HG02588 (cell line): ENCODE measurements around the gene MYOT.
"Not testable (repeated sequence)": the region's sequence is repeated elsewhere in the genome, so short reads cannot be mapped to it uniquely, and the experiment has no call there.

Experiments used
- ATAC-seq: cut with Tn5 transposase; IDR thresholded peaks from one replicate; pipeline ENCODE4 v1.9.1; 2021; ENCODE audit warnings: mild to moderate bottlenecking, moderate library complexity; ENCODE audit not compliant: unreplicated experiment

Gene MYOT

GRCh38 chr5:137853165-137853564 is 14.5 kb upstream of the MYOT start:
- not testable (repeated sequence) for ATAC-seq

- no peak for ATAC-seq
These were observed 11.5 kb upstream of the MYOT start for GRCh38 chr5:137856201-137856600.

- ATAC-seq, result no peak
These were observed 10.5 kb upstream of the MYOT start for GRCh38 chr5:137856916-137857862.

GRCh38 chr5:137858223-137858916 is 9.3 kb upstream of the MYOT start:
- peak; percentile 85 for ATAC-seq

GRCh38 chr5:137858954-137859353 is 8.7 kb upstream of the MYOT start:
- ATAC-seq, result no peak

GRCh38 chr5:137862251-137862650 is 5.4 kb upstream of the MYOT start:
- ATAC-seq, result no peak

GRCh38 chr5:137863653-137864052 is 4.0 kb upstream of the MYOT start:
- not testable (repeated sequence) for ATAC-seq

GRCh38 chr5:137866541-137867388 is 895 bp upstream of the MYOT start:
- ATAC-seq, result no peak

- no peak for ATAC-seq
These were observed 3.1 kb downstream of the MYOT start for GRCh38 chr5:137870647-137871339.

- no peak for ATAC-seq
These were observed 3.9 kb downstream of the MYOT start for GRCh38 chr5:137871571-137871970.

- no peak for ATAC-seq
These were observed 4.8 kb downstream of the MYOT start for GRCh38 chr5:137872466-137872865.

GRCh38 chr5:137876101-137876500 is 8.4 kb downstream of the MYOT start:
- no peak for ATAC-seq

- no peak for ATAC-seq
These were observed 12.7 kb downstream of the MYOT start for GRCh38 chr5:137880313-137880712.

- no peak for ATAC-seq
These were observed 20.2 kb downstream of the MYOT start for GRCh38 chr5:137887831-137888230.

GRCh38 chr5:137888466-137888862 is 20.8 kb downstream of the MYOT start:
- ATAC-seq, result no peak

- peak; percentile 98 for ATAC-seq
These were observed 21.5 kb downstream of the MYOT start, which contains the start of gene PKD2L2 for GRCh38 chr5:137888863-137889759. PKD2L2 (plus strand) TSS chr5:137889457; CDS start chr5:137889492, 35 bp downstream.

GRCh38 chr5:137890845-137891244 is 23.2 kb downstream of the MYOT start:
- no peak for ATAC-seq

GRCh38 chr5:137891849-137892248 is 24.2 kb downstream of the MYOT start:
- ATAC-seq, result no peak

- no peak for ATAC-seq
These were observed 26.9 kb downstream of the MYOT start for GRCh38 chr5:137894586-137894985.
